DMS114 treated with DMSO at 0.1 percent for 48 hours (cell line): Measurements from ENCODE around the gene FCHO1.

Experiments used
- DNase-seq: peaks from one replicate; lab custom pipeline; 2025; ENCODE audit not compliant: unreplicated experiment; lab: John Stamatoyannopoulos, UW

The FCHO1 gene

DNA sequence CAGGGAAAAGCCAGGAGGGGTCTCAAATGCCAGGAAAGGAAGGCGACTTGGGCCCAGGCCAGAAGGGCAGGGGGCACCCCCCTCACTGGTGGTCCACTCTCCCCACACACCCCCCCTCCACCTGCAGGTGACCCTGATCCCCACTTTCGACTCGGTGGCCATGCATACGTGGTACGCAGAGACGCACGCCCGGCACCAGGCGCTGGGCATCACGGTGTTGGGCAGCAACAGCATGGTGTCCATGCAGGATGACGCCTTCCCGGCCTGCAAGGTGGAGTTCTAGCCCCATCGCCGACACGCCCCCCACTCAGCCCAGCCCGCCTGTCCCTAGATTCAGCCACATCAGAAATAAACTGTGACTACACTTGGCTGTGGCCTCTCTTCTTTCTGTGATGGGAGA, 17.1 kb upstream of the FCHO1 start:
- DNase-seq, result no peak

DNA sequence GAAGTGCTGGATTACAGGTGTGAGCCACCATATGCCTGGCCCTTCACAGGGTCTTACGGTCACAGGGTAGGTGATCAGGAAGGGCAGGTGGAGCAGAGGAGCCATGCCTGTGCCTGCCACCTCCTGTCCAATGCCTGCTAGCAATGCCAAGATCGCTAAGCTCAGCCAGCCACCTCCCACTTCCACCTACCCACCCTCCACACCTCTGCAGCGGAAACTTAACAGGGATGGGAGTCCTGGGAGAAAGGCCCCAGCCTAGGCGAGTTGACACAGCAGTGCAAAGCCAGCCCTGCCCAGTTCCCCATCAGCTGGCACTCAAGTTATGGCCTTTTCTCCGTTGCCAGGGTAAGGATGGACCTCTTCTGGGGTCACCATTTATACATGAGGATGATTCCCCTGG, 15.9 kb upstream of the FCHO1 start:
- DNase-seq, result no peak

DNA sequence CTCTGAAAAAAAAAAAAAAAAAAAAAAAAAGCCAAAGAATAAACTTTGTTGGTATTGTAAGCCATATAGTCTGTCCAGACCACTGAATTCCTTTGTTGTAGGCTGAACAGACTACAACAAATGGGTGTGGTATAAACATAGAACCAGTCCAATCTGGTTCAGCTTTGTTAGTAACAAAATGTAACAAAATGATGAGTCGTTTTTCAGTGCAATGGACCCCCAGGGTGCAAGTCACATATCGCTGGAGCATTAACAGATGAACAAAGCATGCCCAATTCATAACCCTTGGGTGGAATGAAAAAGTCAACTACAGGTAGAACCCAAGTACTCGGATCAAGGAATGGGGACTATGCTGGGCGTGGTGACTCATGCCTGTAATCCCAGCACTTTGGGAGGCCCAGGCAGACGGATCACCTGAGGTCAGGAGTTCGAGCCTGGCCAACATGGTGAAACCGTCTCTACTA, 13.6 kb upstream of the FCHO1 start:
- no peak for DNase-seq

DNA sequence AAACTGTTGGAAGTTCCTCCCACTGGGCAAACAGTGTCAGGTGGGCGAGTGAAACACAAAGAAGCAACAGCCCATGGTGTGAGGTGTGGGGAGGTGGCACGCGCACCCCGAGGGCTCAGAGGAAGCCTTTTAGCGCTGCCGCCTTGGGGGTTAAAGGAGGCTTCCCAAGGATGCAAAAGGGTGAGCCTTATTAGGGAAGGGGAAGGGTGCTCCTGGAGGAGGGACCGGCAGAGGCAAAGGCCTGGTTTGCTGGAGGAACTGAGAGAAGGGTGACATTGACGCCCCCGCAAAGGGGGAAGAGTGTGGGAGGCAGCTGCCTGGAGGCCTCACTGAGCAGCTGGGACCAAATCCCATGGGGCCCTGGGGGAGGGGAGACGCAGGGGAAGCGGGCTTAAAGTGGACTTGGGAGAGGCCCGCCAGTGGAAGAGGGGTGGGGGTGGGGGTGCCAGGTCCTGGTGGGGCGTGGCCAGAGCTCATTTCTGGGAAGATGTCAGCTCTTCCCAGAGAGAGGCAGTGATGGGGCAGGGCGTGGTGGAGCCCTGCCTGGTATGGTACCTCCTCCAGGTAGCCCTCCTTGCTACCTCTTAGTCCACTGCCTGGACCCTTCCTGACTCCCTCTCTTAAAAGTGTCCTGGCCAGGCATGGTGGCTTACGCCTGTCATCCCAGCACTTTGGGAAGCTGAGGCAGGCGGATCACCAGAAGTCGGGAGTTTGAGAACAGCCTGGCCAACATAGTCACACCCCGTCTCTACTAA, 12.0 kb upstream of the FCHO1 start:
- no peak for DNase-seq

DNA sequence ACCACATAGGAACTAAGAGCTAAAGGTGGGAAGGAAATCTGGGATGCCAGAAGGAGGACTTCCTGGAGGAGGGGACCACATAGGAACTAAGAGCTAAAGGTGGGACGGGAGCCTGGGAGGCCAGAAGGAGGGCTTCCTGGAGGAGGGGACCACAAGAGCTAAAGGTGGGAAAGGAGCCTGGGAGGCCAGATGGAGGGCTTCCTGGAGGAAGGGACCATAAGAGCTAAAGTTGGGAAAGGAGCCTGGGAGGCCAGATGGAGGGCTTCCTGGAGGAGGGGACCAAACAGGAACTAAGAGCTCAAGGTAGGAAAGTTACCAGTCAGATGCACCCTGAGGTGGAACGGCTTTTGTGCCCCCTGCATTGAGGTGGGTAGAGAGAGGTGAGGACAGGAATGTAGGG, 9.8 kb upstream of the FCHO1 start:
- no peak for DNase-seq

DNA sequence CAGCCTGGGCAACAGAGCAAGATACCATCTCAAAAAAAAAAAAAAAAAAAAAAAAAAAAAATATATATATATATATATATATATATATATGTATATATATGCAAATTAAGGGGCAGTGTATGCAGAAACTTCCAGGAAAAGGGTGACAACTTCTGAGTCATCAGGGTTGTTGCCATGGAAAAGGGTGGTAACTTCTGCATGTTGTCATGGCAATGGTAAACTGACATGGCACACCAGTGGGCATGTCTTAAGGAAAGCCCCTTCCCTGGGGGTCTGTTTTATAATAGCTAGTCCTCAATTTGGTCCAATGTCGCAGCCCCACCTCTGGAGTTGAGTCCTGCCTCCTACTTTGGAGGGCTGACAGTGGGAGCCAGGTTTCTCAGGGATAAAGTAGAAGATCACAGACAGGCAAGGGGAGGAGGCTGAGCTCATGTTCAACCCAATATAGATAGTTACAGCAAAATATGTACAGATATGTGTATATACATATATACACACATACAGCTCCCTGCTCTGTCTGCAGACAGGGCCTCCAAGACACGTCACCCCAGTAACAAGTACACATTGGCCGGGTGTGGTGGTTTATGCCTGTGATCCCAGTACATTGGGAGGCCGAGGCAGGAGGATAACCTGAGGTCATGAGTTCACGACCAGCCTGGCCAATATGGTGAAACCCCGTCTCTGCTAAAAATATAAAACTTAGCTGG, 7.2 kb upstream of the FCHO1 start:
- DNase-seq, result no peak

DNA sequence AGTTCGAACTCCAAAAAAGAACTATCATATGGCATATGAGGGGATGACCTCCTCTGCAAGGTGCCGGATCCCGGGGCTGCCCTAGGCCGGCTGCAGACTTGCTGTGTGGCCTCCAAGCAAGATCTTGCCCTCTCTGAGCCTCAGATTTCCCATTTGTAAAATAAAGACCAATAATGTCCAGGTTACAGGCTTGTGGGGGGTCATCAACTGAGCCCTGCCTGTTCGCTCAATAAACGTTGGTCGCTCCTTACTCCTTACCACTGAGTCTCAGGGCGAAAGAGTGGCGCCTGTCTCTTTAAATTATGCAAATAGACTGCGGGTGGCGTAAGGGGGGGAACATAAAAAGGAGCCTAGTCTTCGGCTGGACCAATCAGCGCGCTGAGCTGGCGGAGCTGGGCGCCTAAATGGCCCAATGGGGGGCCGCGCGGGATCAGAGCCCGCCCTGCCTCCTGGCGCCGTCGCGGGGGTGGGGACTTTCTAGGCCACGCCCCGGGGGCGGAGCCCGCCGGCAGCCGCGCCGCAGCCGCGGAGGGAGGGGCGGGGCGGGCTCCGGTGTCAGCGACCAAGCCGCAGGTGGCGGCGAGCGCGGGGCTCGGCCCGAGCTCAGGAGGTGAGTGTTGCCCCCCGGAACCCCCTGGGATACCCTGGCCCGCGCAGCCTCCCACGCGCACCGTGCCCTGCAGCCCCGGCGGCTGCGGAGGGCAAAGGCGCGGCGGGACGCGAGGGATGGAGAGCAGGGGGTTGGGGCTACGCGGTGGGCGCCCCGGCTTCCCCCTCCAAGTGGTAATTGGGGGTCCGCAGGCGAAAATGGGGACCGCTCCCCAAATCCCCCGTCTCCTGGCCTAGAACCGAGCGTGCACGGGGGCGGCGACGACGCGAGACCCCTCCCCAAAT, 3.8 kb upstream of the FCHO1 start:
- DNase-seq, result peak; percentile 95

DNA sequence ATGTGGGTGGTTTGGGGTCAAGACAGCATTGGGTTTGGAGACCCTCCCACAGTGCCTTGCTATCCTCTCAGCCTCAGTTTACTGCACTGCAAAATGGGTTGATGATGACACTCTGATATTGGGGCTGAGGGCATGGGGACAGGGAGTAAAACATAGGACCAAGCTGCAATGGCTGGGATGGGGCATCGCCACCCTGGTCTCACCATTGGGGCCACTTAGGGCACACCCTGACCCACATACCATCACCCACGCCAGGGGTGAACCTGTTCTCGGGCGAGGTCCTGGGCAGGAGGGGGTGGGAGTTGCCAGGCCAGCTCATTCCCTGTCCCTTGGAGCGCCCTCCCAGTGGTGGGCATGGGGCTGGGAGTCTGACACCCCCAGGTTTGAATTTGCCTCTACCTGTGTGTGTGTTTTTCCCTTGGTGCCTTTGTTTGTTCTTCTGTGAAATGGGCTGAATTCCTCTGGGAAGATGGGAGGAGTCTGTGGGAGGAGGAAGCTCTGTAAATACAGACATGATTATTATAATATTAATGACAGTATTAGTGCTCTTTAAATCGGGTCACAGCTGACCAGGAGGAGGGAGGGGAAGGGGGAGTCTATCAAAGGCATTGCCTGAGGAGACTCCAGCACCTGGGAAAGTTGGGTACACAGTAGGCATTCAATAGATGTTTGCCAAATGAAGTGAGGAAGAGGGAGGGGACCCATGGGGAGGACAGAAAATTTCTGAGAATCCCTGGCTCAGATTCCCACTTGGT, 2.2 kb upstream of the FCHO1 start:
- DNase-seq, result no peak

DNA sequence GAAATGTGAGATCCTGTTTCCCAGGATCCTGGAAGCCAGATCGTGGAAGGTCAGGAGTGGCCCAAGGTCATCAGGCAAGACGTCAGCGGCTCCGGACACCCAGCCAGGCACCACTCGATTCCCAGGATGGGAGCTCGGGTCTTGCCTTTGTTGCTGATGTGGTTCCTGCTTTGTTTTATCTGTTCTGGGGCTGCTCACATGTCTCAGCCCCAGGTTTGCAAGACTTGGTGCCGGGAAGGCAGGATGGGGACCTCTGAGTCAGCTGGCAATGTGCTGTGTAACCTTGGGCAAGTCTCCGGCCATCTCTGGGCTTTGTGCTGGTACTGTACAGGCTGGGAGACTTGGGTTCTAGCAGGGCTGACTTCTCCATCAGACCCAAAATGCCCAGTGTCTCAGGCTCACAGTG, 1.4 kb upstream of the FCHO1 start:
- DNase-seq, result no peak

DNA sequence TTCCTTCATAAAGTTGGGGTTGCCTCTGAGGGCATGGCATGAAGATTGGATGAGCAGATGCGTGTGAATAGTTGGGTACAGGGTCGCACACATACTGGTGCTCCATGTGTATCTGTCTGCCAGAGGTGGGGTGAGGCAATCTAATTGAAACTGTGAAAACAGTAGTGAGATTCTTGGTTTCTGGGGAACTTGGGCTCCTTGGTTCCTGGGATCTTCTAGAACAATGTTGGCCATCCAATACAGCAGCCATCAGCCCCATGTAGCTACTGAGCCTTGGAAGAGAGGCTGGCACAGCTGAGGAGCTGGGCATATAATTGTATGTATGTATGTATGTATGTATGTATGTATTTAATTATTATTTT, 616 bp downstream of the FCHO1 start:
- no peak for DNase-seq

DNA sequence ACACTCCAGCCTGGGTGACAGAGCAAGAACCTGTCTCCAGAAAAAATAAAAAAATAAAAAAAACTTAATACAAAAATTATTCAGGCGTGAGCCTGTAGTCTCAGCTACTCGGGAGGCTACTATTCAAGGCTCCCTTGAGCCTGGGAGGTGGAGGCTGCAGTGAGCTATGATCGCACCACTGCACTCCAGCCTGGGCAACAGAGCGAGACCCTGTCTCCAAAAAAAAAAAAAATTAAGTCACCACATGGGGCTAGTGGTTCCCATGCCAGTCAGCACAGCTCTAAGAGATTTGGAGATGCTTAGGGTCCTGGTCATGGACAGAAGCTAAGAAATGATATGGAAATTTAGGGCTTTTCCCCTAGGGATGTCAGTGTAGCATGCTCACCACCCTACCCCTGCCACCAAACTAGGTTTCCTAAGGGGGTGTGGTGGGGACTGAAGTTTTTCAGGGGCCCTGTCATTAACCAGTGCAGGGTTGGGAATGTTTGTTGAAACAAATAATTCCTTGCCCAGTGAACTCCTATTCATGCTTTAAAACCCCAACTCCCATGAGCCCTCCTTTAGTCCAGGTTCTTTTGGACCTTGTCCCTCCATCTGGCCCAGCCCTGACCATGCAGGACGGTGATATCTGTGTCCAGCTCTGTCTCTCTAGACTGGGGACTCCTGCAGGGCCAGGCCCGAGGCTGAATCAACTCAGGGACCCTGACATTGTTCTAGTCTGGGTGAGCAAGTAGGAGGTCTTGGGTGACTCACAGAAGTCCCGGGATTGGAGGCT, 1.8 kb downstream of the FCHO1 start:
- DNase-seq, result no peak

DNA sequence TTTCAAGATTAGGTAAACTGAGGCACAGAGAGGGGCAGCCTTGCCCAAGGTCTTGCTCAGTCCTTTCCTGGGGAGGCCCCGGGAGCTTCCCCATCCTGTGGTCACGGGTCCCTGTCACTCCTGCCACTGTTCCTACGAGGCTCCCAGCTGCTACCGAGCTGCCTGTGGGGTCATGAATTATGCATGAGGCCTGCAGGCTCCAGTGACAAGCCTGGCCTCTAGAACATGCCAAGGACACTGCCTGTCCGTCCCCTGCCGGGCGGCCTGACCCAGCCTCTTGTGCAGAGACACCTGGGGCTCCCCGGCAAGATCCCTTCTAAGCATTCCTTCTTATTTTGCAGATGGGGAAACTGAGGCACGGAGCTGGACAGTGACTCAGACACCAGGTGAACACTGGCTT, 2.7 kb downstream of the FCHO1 start:
- DNase-seq, result no peak

DNA sequence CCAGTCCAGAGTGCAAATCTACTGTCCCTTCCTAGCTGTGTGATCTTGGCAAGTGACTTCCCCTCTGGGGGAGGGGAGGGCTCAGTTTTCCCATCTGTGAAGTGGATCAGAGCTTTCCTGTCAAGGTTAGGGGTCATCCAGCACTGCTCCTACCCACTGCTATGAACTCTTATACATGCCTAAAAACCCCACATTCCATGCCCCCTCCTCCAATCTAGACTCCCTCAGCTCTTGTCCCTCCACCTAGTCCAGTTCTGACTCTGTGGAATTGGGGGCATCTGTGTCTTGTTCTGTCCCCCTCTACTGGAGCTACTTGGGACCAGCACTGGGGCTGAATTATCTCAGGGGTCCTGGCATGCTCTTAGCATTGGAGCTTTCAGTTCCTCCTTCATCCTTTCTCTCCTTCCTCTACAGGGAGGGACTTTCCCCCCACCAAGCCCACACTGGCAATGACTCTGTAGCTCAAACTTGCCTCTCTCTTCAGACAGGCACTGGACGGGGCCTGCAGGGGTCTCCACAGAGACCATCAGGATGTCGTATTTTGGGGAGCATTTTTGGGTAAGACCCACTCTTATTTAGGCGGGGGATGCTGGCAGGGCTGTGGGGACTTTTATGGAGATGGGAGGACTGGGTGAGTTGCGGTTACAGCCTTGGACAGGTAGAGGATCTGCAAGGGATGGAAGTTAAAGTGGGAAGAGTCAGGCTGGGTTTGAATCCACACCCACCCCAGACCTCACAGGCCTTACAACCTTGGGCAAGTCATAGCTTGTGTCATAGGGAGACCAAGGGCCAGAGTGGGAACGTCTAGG, 3.6 kb downstream of the FCHO1 start:
- no peak for DNase-seq

DNA sequence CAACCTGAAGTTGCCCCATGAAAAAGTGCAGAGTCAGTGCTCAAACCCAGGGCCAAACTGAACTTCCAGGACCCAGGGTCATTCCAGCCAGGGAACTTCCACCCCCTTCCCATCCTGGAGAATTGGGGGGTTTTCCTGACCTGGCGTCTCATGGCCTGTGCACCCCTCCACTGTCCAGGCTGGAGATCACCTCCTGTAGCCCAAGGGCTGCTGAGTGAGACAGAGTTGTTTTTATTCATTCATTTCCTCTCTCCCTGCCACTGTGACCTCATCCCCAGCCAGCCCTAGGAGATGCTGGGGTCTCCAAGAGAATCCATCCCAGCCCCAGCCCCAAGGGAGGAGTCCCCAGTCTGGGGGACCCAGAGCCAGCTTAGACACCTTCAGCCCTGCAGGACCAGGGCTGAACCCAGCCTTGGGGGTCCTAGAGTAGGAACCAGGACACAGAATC, 4.2 kb downstream of the FCHO1 start:
- no peak for DNase-seq

DNA sequence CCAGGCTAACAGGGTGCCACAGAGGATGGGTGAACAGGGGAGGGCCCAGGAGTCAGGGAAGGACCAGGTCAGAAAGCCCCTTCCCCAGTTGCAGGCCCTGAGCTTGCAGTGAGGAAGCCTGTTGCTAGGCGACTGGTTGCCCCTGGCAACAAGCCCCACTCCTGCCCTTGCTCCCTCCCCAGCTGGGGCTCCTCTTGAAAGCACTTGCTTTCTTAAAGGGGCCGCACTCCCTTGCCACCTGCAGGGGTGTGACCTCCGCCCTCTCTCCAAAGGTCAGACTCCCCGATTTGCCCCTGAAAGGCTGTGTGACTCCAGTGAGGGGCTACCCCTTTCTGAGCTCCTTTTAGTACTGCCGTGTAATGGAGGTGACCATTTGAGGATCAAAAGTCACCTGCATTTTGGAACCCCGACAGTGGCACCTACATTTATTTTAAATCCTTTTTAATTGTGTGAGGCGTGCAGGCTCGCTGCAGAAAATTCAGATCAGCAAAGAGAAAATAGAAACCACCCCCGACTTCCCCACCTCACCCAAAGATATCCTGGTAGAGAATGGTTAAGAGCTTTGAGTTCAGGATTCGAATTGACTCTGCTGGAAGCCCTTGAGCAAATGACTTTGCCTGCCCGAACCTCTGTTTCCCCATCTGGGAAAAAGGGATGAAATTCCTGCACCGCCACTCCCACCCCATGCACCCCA, 4.8 kb downstream of the FCHO1 start:
- no peak for DNase-seq

DNA sequence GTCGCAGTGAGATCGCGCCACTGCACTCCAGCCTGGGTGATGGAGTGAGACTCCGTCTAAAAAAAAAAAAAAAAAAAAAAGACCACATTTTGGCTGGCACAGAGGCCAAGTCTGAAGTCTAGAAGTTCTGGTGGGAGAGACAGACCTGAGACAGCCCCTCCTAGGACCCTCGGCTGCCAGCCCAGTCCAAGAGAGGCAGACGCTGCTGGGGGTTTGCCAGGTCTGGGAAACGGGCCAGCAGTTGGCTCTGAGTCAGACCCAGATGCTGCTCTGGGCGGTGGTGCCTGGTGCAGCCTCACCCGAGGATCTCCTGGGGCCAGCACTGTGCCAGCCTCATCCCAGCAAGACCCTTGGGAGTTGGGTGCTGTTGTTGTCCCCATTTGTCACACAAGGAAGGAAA, 5.8 kb downstream of the FCHO1 start:
- no peak for DNase-seq

DNA sequence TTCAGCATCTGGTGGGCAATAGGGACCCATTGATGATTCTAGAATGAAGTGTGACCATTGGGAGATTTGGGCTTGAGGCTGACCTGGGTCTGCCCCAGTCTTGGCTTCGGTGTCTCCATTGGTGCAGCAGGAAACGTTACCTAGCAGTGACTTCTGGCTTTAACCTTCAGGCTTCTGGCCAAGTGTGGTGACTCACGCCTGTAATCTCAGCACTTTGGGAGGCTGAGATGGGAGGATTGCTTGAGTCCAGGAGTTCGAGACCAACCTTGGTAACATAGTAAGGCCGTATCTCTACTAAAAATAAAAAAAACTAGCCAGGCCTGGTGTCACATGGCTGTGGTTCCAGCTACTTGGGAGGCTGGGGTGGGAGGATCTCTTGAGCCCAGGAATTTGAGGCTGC, 7.2 kb downstream of the FCHO1 start:
- no peak for DNase-seq

DNA sequence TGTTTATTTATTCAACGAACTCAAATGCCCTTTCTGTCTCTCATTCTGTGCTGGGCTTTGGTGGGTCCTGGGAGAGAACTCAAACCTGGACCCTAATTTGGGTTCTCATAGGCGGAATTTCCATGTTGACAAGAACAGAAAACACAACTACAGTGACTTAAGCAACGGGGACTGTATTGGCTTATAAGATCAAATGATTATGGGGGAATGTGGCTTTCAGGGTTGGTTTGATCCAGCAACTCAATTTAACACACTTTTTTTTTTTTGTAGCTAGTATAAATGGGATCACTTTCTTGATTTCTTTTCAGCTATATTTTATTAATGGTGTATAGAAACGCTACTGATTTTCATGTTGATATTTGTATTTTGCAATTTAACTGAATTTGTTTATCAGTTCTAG, 9.9 kb downstream of the FCHO1 start:
- no peak for DNase-seq
